Ovary (tissue), 10 donors: Measurements from ENCODE around the gene DGKI. TPM values are rescaled to one million over a fixed set of nuclear protein-coding genes. Genes with fewer than 3 reads are reported as not detected.

ENCODE experiments used
- DNase-seq, 5 donors: peaks; one replicate each; pipeline ENCODE4 v3.0.0-alpha.2; 2019 to 2020
- H3K27ac ChIP-seq, 2 donors: fragments of 200-600 bp; one replicate each; pipeline versions ENCODE4 v1.5.1 to v1.8.0; 2019 to 2022
- H3K27me3 ChIP-seq: fragments of 200-600 bp; one replicate; pipeline ENCODE4 v1.8.0; 2022
- H3K36me3 ChIP-seq: fragments of 200-600 bp; sonication (generic); one replicate; pipeline ENCODE4 v1.5.1; 2019
- H3K4me1 ChIP-seq: one replicate; pipeline ENCODE4 v1.8.1; 2013; ENCODE audit warnings: mild to moderate bottlenecking, moderate library complexity; ENCODE audit not compliant: insufficient read depth
- H3K4me3 ChIP-seq: fragments of 200-600 bp; sonication (generic); one replicate; pipeline ENCODE4 v1.5.1; 2017
- H3K9me3 ChIP-seq, 2 donors: fragments of 200-600 bp in 1 of 2; sonication (generic) in 1 of 2; one replicate each; pipeline versions ENCODE4 v1.5.1 to v1.8.1; 2013 to 2019; ENCODE audit warnings: mild to moderate bottlenecking in 1 of 2, moderate library complexity in 1 of 2
- EP300 ChIP-seq: sonication (generic); formaldehyde crosslinking; IDR thresholded peaks from one replicate; pipeline ENCODE4 v1.6.1; 2017; ENCODE audit warnings: antibody characterized with exemption
- POLR2A ChIP-seq: fragments of 450-650 bp; IDR thresholded peaks from one replicate; pipeline ENCODE4 v1.6.1; 2017; ENCODE audit warnings: antibody characterized with exemption, mild to moderate bottlenecking, moderate library complexity
- WGBS, 3 donors: extraction: QIAGEN DNeasy Blood & Tissue Kit in 1 of 3; methylation state at CpG; one replicate each; pipeline versions ENCODE4 v1.1.5 to v1.1.7; 2013 to 2017; 5-methylcytosine and 5-hydroxymethylcytosine counted together
- intact Hi-C, 4 donors: fragments of 100-400 bp; cut with DNase I; formaldehyde crosslinking; loops; one replicate each; pipeline versions ENCODE4 v1.11.0 to v1.15.1; 2022 to 2023
- long read RNA-seq, 3 donors: library from polyadenylated mRNA in 2 of 3; unstranded in 2 of 3; transcript quantifications; one replicate each; pipeline ENCODE4 v2.0.0 and lab custom pipeline, GENCODE V29; 2021 to 2026
- polyA plus RNA-seq, 2 donors: library from polyadenylated mRNA; stranded (reverse); fragments of 200-250 nt in 1 of 2; fragments of 350-450 nt in 1 of 2; fragmentation: Illumina TruSeq in 1 of 2; extraction: RNeasy Lipid Tissue Mini Kit (QIAGEN cat#74804) in 1 of 2; gene quantifications; one replicate each; pipeline ENCODE4 v1.2.3, GENCODE V29; 2013 to 2014
- total RNA-seq, 7 donors: library from RNA; depleted of rRNA in 2 of 7; stranded (reverse); fragments of >200 nt in 2 of 7; fragmentation: NEBNext Ultra II Directional in 3 of 7; extraction: Animal tissue kit (Norgen Biotek cat#: 25700) in 3 of 7; gene quantifications; one replicate each; pipeline versions ENCODE4 v1.1.0 to v1.2.4, GENCODE V29; 2016 to 2023
- TF ChIP-seq, protein P1 (sequence below), 3 donors: fragments of 450-650 bp in 2 of 3; fragments of 200-600 bp in 1 of 3; IDR thresholded peaks; one replicate each; pipeline versions ENCODE4 v1.5.1 to v1.8.0; 2016 to 2022; ENCODE audit warnings: antibody characterized with exemption in 3 of 3, mild to moderate bottlenecking in 1 of 3
- donor health status: DM: no; HTN: no; CAD: no; lungs with moderate emphysema.
- donor health status: DM: no; HTN: no; CAD: no.
- donor health status: Bipolar disorder and iron deficiency.
- donor health status: DM: yes; HTN: yes; CAD: no.
- donor health status: DM: no; HTN: no; CAD: no.
- donor health status: DM: yes; HTN: yes; CAD: no.

Gene DGKI
- total RNA-seq: 1 to 10 TPM in 1 of 7 donors, under 1 TPM in 6; 0.10 to 1.3 (median 0.13) TPM
- under 1 TPM; 0.29 to 0.30 TPM for polyA plus RNA-seq
- long read RNA-seq, donor 1, partial matches to known transcripts: 0 of 1 reads
- long read RNA-seq, donor 1, other reads (novel, unspliced or antisense): 1 of 1 reads
- long read RNA-seq, donor 2, partial matches to known transcripts: 428 of 428 reads
- long read RNA-seq, donor 2, other reads (novel, unspliced or antisense): 0 of 428 reads
- long read RNA-seq, donor 3: 0 reads

DNA sequence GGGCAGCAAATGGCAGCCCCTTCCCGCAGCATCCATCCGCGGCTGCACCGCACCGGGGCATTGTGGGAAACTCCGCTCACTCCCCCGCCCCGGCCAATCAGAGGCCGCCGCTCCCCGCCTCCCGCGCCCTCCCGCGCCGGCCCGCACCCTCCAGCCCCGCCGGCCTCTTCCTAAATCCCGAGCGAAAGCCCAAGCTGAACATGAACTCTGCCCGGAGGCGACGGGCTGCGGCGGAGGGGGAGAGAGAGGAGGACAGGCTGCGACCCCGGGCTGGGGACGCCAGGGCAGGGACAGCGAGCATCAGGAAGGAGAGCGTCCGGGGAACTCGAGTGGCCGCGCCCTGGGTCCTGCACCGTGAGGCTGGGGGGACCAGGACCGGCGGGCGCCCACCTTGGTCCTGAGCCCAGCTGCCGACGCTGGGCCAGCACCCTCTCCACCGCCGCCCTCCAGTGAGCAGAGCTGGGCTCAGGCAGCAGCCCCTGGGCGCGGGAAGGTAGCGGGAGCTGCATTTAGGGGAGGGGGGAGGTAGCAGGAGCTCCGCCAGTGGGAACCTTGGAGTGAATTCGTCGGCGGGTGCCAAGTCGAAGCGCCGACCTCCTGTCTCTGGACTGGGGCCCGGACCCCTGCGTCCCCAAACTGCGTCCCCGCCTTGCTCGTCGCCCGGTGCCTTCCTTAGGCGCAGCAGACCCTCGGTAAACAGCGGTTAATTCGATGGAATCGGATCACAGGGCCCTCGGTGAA, at the start of gene DGKI:
Gene DGKI, minus strand, starts transcription at position 148 of the 741 bp plus-strand sequence.
- H3K4me3 ChIP-seq: peak within 1 kb of the TSS; percentile 30
- WGBS, 3 donors: 0 to 2% (median 1%) methylated on average over 52 to 66 of the region's 66 CpGs
- intact Hi-C loops: no loop called here
- no peaks in the 10 kb centered on the region for H3K9me3 ChIP-seq
- no peaks in the 10 kb centered on the region for H3K27me3 ChIP-seq
- TF ChIP-seq, protein P1, sequence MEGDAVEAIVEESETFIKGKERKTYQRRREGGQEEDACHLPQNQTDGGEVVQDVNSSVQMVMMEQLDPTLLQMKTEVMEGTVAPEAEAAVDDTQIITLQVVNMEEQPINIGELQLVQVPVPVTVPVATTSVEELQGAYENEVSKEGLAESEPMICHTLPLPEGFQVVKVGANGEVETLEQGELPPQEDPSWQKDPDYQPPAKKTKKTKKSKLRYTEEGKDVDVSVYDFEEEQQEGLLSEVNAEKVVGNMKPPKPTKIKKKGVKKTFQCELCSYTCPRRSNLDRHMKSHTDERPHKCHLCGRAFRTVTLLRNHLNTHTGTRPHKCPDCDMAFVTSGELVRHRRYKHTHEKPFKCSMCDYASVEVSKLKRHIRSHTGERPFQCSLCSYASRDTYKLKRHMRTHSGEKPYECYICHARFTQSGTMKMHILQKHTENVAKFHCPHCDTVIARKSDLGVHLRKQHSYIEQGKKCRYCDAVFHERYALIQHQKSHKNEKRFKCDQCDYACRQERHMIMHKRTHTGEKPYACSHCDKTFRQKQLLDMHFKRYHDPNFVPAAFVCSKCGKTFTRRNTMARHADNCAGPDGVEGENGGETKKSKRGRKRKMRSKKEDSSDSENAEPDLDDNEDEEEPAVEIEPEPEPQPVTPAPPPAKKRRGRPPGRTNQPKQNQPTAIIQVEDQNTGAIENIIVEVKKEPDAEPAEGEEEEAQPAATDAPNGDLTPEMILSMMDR (IDR thresholded peaks at IDR 0.05): no peak
- TF ChIP-seq EP300: no peak
- no peak for TF ChIP-seq POLR2A
- no peak within 1 kb of the TSS for H3K27ac ChIP-seq
- no peaks in the 10 kb centered on the region for H3K36me3 ChIP-seq
- peaks cover 6% of the 10 kb centered on the region for H3K4me1 ChIP-seq
- peak in 4 of 5 donors; percentile 5 to 43 (median 29) for DNase-seq

DNA sequence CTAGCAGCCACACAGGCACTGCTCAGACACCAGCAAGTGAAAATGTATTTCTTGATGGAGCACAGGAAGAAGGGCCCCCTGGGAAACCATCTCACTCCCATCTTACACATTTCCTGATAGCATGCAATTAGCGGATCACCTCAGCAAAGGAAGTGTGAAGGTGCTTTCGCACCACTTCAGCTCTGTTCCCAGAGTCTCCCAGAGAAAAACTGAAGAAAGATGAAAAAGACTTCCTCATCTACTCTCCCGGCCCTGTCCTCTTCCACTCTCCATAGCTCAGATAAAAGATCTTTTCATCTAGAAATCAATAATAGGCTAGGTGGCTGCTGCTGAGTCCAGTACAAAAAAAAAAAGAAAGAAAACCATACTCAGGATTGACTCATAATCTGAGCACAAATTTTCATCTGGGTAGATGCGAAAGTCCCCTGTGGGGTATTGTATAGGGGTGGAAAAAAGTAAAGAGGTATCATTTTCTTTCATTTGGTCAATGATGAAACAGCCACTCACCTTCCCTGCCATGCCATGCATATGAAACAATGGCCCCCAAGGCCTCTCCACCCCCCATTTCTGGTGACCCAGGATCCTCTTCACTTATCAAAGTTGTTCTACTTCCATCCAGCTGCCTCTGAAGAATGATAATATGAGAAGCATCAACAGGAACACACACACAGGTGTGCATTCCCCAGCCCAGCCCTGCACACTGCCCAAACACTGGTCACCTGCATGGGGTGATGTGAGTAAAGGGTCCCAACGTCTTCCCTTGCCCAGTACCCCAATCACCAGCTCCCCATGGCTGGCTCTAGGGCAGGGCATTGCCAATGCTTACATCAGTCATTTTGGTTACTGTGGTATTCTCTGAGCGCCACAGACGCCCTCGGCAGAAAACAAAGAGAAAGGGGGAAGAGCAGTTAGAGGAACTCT, 48.8 kb upstream of the DGKI start:
- Histone ChIP-seq H3K36me3 (no peaks in the 10 kb centered on the region), H3K27me3 (no peaks in the 10 kb centered on the region), H3K4me1 (no peaks in the 10 kb centered on the region), H3K9me3 (no peaks in the 10 kb centered on the region), H3K4me3 (no peak overlapping the region), H3K27ac (no peak overlapping the region)
- TF ChIP-seq, protein P1 (IDR thresholded peaks at IDR 0.05): no peak
- TF ChIP-seq EP300 (no peak), POLR2A (no peak)
- DNase-seq: no peak
- intact Hi-C loops: loop anchor here in 3 of 4 donors (5.0 to 10.0 kb wide), 3 partner anchors 231 to 241 kb away; no protein-coding TSS in a partner anchor
- 81 to 88% (median 82%) methylated on average over 8 of the region's 8 CpGs for WGBS, 3 donors

DNA sequence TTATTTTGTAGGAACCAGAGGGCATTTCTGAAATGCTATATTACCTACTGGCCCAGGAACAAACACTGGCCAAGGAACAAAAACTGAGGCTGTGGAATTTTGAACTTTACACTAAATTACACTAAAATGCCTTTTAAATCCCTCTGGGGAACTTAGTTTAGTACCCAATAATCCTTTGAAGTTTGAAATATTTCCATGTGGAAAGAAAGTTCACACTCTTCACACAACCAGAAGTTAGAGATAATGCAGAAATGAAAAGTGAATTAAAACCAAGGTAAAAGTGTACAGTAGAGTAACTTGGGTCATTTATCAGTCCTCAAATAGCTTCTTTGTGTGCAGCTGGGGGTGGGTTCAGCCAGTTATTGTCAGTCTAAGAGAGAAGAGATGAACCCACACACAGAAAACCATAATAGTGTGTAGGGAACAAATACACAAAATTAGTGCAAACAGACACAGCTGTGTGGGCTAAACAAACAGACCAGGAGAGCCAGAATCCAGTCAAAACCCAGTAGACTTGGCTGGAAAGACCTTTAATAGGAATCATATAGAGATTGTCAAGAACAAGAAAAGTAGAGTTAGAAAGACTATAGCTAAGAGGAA, 46.5 kb upstream of the DGKI start:
- Histone ChIP-seq H3K27me3 (no peaks in the 10 kb centered on the region), H3K27ac (no peak overlapping the region), H3K36me3 (no peaks in the 10 kb centered on the region), H3K9me3 (no peaks in the 10 kb centered on the region), H3K4me1 (no peaks in the 10 kb centered on the region), H3K4me3 (no peak overlapping the region)
- no peak for DNase-seq
- intact Hi-C loops: loop anchor here in 2 of 4 donors (10.0 kb wide), 2 partner anchors 228 to 238 kb away; no protein-coding TSS in a partner anchor
- TF ChIP-seq EP300 (no peak), POLR2A (no peak)
- TF ChIP-seq, protein P1 (IDR thresholded peaks at IDR 0.05): no peak
